Measurements from ENCODE around the gene B3GALNT2. TPM values are rescaled to one million over a fixed set of nuclear protein-coding genes. Genes with fewer than 3 reads are reported as not detected.
"Not testable (repeated sequence)": the region's sequence is repeated elsewhere in the genome, so short reads cannot be mapped to it uniquely, and the experiment has no call there.

The B3GALNT2 gene
- total and polyA plus RNA-seq, 7 donors = 7.1 to 46.9 (median 27.0) TPM

- no peaks in the 10 kb centered on the region for H3K4me1 ChIP-seq
- peaks cover 4 to 93% of the 10 kb centered on the region in 2 donors for H3K36me3 ChIP-seq (ENCODE audit: insufficient read depth in 1 of 2, low read depth in 1 of 2)
- no peak overlapping the region for H3K4me3 ChIP-seq
- TF ChIP-seq CTCF (IDR thresholded peaks at IDR 0.05) = no peak
- intact Hi-C loops (cut with DNase I) = no loop called here
- H3K27me3 ChIP-seq (ENCODE audit: insufficient read depth in 3 of 3, low read length in 2 of 3) = no peaks in the 10 kb centered on the region
- no peak overlapping the region for H3K27ac ChIP-seq
- WGBS, 3 donors = 98 to 99% (median 98%) methylated on average over 5 of the region's 5 CpGs
- no peak for ATAC-seq
- no peak for DNase-seq
- H3K9me3 ChIP-seq = no peaks in the 10 kb centered on the region
Measured at GRCh38 chr1:235483090-235483489, 21.2 kb downstream of the B3GALNT2 start.

DNA sequence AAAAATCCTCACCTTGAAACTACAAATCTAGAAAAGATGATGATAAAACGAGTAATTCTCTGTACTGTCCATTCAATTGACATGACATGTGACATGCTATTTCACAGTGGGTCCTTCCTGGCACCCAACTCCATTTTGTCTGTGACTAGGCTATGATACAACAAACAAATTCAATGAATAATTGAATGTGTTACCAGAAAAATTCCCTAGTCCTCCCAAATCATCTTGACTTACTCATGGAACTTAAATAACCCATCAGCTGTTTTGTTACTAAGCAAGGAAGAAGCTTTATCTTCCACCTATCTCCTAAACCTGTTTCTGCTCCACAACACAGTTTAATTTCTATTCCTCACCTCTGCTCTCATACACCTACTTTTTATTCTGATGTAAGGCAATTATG is 30.4 kb downstream of the B3GALNT2 start:
- H3K4me1 ChIP-seq = no peaks in the 10 kb centered on the region
- WGBS, 3 donors = 97 to 100% (median 97%) methylated on average over 1 of the region's 1 CpG
- H3K36me3 ChIP-seq (ENCODE audit: insufficient read depth in 1 of 2, low read depth in 1 of 2) = peaks cover 3 to 85% of the 10 kb centered on the region in 2 donors
- H3K27ac ChIP-seq = peak overlapping the region; percentile 39
- ATAC-seq (peak in 1 of 4 donors; percentile 36), DNase-seq (no peak)
- H3K27me3 ChIP-seq (ENCODE audit: insufficient read depth in 3 of 3, low read length in 2 of 3) = no peaks in the 10 kb centered on the region
- H3K9me3 ChIP-seq = no peaks in the 10 kb centered on the region
- TF ChIP-seq CTCF (IDR thresholded peaks at IDR 0.05) = no peak
- intact Hi-C loops (cut with DNase I) = no loop called here
- no peak overlapping the region for H3K4me3 ChIP-seq

DNA sequence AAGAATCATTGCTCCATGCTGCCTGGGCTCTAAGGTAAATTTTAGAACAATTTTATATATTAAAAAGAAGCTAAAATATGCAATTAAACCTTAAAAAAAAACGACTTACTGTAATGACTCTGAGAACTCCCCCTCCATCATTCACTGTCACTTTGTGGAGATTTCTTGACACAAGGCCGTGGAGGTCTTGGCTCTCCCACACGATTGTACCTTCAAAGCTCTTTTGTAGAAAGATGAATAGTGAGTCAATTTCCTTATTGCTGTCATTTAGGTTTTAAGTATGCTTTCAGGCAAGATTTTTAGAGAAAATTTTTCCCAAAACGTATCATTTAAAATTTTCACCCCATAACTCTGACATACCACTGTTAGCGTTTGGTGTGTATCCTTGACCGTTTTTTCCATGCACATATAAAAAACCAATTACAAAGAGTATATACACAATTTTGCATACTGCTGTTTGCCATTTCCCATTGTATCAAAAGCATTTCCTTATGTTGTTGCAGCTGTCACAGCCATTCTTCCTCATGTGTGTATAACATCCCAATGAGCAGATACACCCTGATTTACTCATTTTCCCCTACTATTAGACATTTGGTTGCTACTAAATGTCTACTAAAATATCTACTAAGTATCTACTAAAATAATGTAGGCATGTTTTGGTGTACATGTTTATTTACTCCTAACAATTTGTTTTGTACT is 33.4 kb downstream of the B3GALNT2 start:
- WGBS, 3 donors = 82 to 85% (median 85%) methylated on average over 6 of the region's 6 CpGs
- intact Hi-C loops (cut with DNase I) = no loop called here
- no peak for TF ChIP-seq CTCF (IDR thresholded peaks at IDR 0.05)
- DNase-seq = no peak
- Histone ChIP-seq H3K27ac (no peak overlapping the region), H3K4me1 (no peaks in the 10 kb centered on the region), H3K9me3 (no peaks in the 10 kb centered on the region), H3K27me3 (ENCODE audit: insufficient read depth in 3 of 3, low read length in 2 of 3) (no peaks in the 10 kb centered on the region), H3K36me3 (ENCODE audit: insufficient read depth in 1 of 2, low read depth in 1 of 2) (peaks cover 0 to 84% of the 10 kb centered on the region in 2 donors), H3K4me3 (no peak overlapping the region)
- ATAC-seq = no peak

DNA sequence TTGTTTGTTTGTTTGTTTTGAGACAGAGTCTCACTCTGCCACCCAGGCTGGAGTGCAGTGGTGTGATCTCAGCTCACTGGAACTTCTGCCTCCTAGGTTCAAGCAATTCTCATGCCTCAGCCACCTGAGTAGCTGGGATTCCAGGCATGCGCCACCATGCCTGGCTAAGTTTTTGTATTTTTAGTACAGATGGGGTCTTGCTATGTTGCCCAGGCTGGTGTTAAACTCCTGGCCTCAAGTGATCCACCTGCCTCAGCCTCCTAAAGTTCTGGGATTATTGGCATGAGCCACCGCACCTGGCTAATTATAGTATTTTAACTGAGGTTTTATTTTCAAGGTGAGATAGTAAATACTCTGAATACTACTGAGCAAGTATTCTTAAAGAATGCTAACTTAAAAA is 34.4 kb downstream of the B3GALNT2 start:
- H3K4me3 ChIP-seq; H3K4me1 ChIP-seq; H3K27me3 ChIP-seq (ENCODE audit: insufficient read depth in 3 of 3, low read length in 2 of 3); DNase-seq; ATAC-seq; H3K9me3 ChIP-seq; H3K27ac ChIP-seq; intact Hi-C loops (cut with DNase I): not testable (repeated sequence)
- H3K36me3 ChIP-seq (ENCODE audit: insufficient read depth in 1 of 2, low read depth in 1 of 2) = peaks cover 0 to 85% of the 10 kb centered on the region in 2 donors
- 84 to 100% (median 92%) methylated on average over 2 of the region's 2 CpGs for WGBS, 3 donors

GRCh38 chr1:235468970-235469369 is 35.3 kb downstream of the B3GALNT2 start:
- Histone ChIP-seq H3K4me1 (no peaks in the 10 kb centered on the region), H3K36me3 (ENCODE audit: insufficient read depth in 1 of 2, low read depth in 1 of 2) (peaks cover 0 to 92% of the 10 kb centered on the region in 2 donors), H3K27me3 (ENCODE audit: insufficient read depth in 3 of 3, low read length in 2 of 3) (no peaks in the 10 kb centered on the region), H3K9me3 (no peaks in the 10 kb centered on the region), H3K4me3 (no peak overlapping the region), H3K27ac (no peak overlapping the region)
- TF ChIP-seq CTCF (IDR thresholded peaks at IDR 0.05) = no peak
- WGBS, 3 donors = 89 to 92% (median 91%) methylated on average over 4 of the region's 4 CpGs
- DNase-seq = no peak
- no peak for ATAC-seq
- intact Hi-C loops (cut with DNase I) = no loop called here
